ENCODE results near the gene BCL6. TPM values are rescaled to one million over a fixed set of nuclear protein-coding genes. Genes with fewer than 3 reads are reported as not detected.

The BCL6 gene
- polyA plus RNA-seq (ENCODE audit: insufficient read length in 4 of 4): 10 to 100 TPM in 2 of 4 donors, 1 to 10 TPM in 2; 7.8 to 15.5 (median 11.3) TPM

DNA sequence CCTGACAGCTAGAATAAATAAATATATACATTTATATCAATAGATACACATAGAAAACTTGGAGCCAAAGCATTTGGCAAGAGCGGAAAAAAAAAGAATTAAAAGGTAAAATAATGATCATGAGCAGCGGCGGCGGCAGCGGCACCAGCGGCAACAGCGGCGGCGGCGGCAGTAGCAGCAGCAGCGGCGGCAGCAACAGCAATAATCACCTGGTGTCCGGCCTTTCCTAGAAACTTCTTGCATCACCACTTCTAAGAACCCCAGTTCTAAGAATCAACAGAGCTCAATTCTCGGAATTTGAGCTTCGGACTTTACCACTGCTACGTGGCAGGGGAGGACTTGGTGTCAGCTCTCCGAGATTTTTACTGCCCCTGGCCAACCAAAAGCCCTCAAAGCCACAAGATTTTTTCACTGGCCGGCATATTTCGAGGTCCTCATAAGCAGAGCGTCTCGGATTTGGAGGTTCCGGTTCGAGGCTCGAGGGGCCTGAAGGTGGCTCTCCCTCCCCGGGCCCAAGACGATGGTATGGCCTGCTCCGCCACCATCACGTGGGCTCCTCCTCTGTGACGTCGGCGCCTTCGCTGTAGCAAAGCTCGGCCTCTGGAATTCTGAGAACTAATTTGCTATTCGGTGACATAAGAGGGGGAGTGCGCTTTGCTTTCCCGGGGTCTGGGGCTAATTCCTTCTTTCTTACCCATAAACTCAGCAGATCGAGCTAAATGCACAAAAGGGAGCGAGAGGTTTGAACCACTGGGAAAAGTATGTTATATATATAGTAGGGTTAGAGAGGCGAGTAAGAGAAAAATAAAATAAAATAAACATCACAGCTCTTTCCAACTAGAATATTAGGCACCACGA is at the start of gene BCL6:
Gene BCL6, minus strand, starts transcription at position 268 of the 858 bp plus-strand sequence. CDS start 11,775 bp downstream, outside the sequence.
- peak; percentile 96 to 99 (median 96) for DNase-seq (ENCODE audit: low read depth in 4 of 4, low spot score in 2 of 4)

DNA sequence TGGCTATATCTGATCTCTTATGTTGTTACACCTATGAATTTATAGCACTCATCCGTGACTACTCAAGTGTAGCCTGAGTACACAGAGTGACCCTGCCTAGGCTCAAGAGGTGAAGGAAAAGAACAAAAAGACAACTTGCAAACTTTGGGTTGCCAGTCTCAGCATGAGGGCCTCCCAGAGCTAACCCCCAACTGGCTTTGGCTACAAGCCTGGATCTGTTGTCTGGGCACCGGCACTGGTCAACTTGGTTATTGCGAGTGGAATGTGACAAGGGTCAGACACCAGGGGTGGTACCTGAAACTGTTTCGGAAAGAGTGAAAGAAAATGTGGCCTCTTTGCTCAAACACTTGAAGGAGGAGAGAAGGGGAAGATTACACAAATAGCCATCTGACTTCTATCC is 49.5 kb upstream of the BCL6 start:
- DNase-seq (ENCODE audit: low read depth in 4 of 4, low spot score in 2 of 4): no peak

DNA sequence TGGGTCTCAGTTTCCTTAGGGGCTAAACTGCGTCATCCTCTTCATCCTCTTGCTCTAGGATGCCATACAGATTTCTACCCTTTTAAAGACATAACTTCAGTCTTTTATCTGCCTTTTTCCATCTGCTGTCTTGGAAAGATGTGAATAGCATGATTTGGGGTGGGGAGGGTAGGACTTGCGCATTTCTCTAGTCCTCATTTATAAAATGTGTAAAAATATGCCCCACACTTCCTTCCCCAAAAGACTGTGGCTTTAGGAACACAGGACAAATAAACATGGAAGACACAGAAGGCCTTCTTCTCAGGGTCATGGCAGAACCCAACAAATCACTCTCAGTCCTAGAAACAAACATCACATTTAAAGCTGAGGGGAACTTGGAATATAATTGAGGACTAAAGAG is 48.4 kb upstream of the BCL6 start:
- no peak for DNase-seq (ENCODE audit: low read depth in 4 of 4, low spot score in 2 of 4)

DNA sequence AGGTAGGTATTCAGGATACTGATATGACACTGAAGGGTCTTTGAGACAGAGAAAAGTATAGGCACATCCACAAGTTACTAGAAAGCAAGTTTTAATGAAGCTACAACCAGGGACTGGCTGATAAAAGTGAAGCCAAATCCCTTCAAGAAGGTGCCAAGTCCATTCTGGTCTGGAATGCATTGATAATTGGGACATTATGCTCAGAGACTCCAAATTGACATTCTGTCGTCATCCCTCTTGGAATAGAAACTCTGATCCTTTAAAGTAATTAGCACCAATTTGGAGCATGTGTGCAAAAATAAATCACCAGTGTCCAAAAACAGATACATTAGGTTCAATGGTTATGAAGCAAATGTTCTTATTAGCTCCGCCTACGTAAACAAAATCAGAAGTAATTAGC is 47.3 kb upstream of the BCL6 start:
- no peak for DNase-seq (ENCODE audit: low read depth in 4 of 4, low spot score in 2 of 4)

DNA sequence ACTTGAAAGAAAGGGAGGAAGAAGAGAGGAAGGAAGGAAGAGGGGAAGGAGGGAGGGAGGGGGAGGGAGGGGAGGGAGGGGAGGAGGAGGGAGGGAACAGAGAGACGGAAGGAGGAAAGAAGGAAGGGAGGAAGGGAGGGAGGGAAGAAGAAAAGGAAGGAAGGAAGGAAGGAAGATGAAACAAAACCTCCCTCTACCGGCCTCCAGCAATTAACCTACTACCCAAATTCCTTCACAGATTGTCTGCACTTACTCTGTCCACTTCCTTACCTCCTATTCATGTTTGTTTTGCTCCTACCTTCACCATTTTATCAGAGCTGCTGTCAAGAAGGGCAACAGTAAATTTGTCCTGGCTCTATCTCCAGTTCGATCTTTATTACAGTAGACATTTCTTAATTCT is 44.6 kb upstream of the BCL6 start:
- DNase-seq (ENCODE audit: low read depth in 4 of 4, low spot score in 2 of 4): no peak

DNA sequence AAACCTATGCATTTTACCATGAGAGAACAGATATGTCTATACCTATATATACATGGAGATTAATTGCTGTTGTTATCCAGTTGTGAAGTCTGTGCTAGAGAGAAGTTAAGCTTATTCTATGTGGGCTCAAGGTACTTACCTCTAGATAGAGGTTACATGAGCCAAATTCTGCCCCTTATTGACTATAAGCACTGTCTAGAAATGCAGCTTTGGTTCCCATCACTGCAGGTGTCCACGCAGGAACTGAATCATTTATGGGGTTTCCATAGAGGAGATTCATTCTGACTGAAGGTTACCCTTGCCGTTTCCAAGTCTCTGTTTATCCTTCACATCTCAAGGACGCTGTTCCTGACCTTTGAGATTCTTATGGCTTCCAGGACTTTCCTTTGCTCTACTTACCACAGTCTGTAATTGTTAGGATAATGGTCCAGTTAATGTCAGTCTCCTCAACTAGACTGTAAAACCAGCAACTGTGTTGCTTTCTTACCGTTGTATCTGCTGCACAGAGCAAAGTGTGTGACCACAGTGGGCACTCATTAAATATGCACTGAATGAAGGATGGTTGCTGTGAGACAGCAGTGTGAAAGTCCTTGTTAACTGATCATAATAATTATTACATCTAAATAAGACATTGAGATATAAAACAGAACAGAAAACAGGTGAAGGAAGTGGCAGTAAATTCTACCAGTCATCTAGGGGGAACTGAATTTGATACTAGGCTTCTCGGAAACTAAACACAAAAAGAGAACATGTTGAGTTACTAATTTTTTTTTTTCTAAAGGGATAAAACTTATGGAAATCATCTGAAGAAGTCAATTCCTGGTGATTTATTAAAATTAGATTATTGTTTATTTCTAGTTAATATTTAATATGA is 44.0 kb upstream of the BCL6 start:
- no peak for DNase-seq (ENCODE audit: low read depth in 4 of 4, low spot score in 2 of 4)

DNA sequence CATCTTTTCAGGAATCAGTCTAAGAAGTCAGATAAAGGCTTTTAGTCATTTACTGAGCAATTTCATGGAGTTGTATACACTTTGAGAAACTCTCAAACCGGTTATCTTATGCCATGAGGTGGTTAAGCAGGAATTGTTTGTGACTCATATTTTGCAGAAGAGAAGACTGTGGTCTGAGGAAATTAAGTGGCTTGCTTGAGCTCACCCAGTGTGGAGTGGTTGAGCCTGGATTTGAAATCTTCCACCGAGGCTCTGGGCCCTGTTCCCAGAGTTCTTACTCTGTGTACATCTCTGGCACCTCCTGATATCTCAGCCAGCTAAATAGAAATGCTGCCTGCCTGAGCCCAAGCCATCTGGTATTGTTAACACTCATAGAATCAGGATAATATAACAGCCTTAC is 37.8 kb upstream of the BCL6 start:
- DNase-seq (ENCODE audit: low read depth in 4 of 4, low spot score in 2 of 4): no peak

DNA sequence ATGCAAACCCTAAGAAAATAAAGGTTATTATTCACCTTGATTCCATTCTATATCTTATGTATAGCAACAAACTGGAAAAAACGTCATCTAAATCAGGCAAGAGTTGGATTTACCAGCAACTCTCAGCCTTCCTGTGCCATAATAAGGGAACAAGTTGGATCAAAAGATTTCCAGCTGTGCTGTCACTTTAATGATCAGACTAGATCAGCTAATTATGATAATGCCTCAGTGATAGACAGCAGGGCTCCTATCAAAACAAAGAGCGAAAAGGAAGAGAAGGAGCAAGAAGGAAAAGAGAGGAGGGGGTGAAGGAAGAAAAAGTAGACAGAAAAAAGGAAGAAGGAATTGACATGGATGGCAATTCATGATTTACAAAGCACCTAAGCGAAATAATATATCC is 36.7 kb upstream of the BCL6 start:
- no peak for DNase-seq (ENCODE audit: low read depth in 4 of 4, low spot score in 2 of 4)

DNA sequence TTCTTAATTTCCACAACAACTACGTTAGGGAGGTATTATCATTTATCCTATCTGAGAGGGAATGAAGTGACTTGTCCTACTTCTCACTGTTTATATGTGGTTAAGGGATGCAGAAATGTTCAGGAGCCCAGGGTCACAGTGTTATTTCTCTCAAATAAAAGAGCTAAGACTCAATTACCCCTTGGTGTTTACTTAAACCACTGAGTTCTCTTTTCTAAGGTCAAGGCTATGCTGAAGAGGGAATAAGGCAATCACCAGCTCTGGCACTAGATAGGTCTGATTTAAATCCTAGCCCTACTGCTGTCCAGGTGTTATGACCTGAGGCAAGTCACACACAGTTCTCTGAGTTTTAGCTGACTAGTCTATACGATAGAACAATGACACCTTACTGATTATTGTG is 35.7 kb upstream of the BCL6 start:
- no peak for DNase-seq (ENCODE audit: low read depth in 4 of 4, low spot score in 2 of 4)

DNA sequence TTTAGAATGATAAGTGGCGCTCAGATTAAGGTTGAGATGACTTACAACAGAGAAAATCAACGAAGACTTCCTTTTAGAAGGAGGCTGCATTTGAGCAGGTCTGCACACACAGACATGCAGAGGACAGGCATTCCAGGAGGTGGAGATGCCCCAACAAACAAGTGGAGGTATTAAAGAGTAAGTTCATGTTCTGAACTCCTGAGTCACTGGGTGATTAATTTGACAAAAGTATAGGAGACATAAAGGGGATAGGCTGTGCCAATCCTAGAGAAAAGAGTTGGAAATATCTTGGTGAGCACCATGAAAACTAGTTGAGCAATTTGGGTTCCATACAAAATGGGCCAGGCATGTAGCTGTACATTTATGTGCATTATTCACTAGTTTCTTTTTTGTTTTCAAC is 33.5 kb upstream of the BCL6 start:
- no peak for DNase-seq (ENCODE audit: low read depth in 4 of 4, low spot score in 2 of 4)

- no peak for DNase-seq (ENCODE audit: low read depth in 4 of 4, low spot score in 2 of 4)
Measured at GRCh38 chr3:187777331-187777941, 32.2 kb upstream of the BCL6 start.

DNA sequence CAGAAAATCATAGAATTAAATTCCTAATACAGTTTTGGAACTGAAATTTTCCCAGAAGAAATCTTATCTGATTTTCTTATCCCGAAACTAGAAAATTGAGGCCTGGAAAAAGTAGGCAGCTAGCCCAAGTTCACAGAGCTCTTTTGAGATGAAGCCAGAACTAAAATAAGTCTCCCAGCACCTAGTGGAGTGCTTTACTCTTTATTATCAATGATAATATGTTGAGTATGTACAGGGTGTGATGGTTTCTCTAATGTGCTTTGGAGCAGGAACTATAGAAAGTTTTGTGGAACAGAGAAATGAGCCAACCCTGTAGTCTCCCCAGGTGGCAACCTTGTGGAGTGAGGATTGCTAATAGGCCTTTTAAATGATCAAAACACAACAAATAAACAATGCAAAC is 30.3 kb upstream of the BCL6 start:
- no peak for DNase-seq (ENCODE audit: low read depth in 4 of 4, low spot score in 2 of 4)

- no peak for DNase-seq (ENCODE audit: low read depth in 4 of 4, low spot score in 2 of 4)
Measured at GRCh38 chr3:187774185-187774789, 29.0 kb upstream of the BCL6 start.

- DNase-seq (ENCODE audit: low read depth in 4 of 4, low spot score in 2 of 4): no peak
Measured at GRCh38 chr3:187773233-187774184, 28.2 kb upstream of the BCL6 start.

DNA sequence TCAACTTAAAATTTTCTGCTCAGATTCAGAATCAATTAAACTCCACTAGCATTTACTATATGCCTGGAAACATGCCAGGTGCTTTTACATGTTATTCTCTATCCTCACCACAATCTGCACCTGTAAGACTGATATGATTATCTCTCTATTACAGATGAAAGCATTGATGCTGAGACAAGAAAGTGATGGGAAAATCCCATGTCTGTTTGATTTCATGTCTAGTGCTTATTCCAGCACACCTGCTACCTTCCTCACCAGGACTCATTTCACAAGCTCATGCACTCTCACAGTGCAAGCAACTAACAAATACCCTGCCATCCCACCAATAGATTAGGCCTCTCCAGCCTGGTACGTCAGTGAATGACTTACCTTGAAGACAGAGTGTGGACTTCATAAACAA is 25.0 kb upstream of the BCL6 start:
- no peak for DNase-seq (ENCODE audit: low read depth in 4 of 4, low spot score in 2 of 4)

DNA sequence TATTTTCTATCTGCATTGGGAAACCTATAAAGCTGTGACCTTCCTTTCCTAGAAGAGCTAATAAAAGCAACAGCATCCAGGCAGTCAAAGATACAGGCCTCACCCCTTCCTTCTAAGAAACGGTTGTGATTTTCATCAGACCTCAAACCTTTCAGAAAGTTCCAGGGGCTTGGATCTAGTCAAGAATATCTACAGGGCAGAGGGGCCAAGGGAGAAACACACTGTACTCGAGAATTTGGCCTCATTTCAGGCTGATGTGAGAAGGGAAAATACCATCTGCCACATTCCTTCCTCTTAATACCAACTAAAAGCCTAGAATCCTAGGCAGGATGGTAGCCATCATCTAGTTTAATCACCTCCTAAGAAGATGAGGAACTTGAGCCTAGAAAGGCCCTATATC is 24.5 kb upstream of the BCL6 start:
- DNase-seq (ENCODE audit: low read depth in 4 of 4, low spot score in 2 of 4): no peak

GRCh38 chr3:187767266-187768012 is 22.2 kb upstream of the BCL6 start:
- no peak for DNase-seq (ENCODE audit: low read depth in 4 of 4, low spot score in 2 of 4)

DNA sequence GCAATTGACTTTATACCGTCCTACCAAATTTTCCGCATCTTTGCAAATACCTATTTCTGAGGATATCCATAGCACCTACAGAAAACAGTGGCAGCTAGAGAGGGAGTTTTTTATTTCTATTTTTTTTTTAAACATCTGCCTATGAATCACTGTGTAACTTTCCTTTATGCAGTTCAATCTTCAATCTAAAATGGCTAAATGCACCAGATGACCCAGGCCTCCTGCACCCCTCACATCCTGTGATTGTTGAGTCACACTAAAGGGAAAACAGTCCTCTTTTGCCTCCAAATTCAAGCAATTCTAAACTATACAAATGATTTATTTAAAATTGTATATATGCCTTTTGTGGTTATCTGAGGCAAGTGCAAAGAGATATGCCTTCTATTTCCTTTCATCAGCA is 20.1 kb upstream of the BCL6 start:
- DNase-seq (ENCODE audit: low read depth in 4 of 4, low spot score in 2 of 4): no peak

All from left renal cortex interstitium (tissue), 4 donors.